ENCODE data around the gene CHAF1A. TPM values are rescaled to one million over a fixed set of nuclear protein-coding genes. Genes with fewer than 3 reads are reported as not detected.
A peak's percentile ranks its signal among the peaks of the same experiment; 100 is the strongest.

Gene CHAF1A
- total RNA-seq, 2 donors from 2014 or later: 25.5 to 33.4 TPM

- no peaks in the 10 kb centered on the region for H3K27me3 Mint-ChIP-seq
- ATAC-seq: peak; percentile 98
- peak; percentile 95 to 98 (median 98) for DNase-seq
- no peaks in the 10 kb centered on the region for H3K9me3 ChIP-seq (ENCODE audit: control insufficient read depth, low read length, poor library complexity, severe bottlenecking)
- peak within 1 kb of the TSS; percentile 97 for H3K4me3 Mint-ChIP-seq
- H3K36me3 Mint-ChIP-seq (ENCODE audit: low read depth): peaks cover 2% of the 10 kb centered on the region
- H3K27ac Mint-ChIP-seq: peak within 1 kb of the TSS; percentile 96
- H3K4me1 Mint-ChIP-seq: peaks cover 19% of the 10 kb centered on the region
These were observed 55.4 kb downstream of the CHAF1A start, which contains the start of gene UBXN6 for GRCh38 chr19:4457654-4458395. UBXN6 (minus strand) TSS chr19:4457794; CDS start chr19:4457697, 97 bp downstream.

GRCh38 chr19:4464815-4465581 lies 62.6 kb downstream of the CHAF1A start:
- no peak for DNase-seq
- no peaks in the 10 kb centered on the region for H3K36me3 Mint-ChIP-seq (ENCODE audit: low read depth)
- H3K27ac Mint-ChIP-seq: no peak overlapping the region
- no peak overlapping the region for H3K4me3 Mint-ChIP-seq
- no peaks in the 10 kb centered on the region for H3K27me3 Mint-ChIP-seq
- H3K9me3 ChIP-seq (ENCODE audit: control insufficient read depth, low read length, poor library complexity, severe bottlenecking): no peaks in the 10 kb centered on the region
- no peak for ATAC-seq
- peaks cover 2% of the 10 kb centered on the region for H3K4me1 Mint-ChIP-seq

DNA sequence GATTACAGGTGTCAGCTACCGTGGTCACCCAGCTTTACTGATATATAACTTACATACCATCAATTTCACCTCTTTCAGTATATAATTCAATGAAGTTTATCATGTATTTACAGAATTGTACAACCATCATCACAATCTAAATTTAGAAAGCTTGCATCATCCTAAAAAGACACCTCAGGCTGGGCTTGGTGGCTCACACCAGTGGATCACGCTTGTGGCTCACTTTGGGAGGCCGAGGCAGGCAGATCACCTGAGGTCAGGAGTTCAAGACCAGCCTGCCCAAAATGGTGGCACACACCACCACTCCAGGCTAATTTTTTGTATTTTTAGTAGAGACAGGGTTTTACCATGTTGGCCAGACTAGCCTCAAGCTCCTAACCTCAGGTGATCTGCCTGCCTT lies 65.4 kb downstream of the CHAF1A start:
- ATAC-seq (no peak), DNase-seq (no peak)
- no peak overlapping the region for H3K27ac Mint-ChIP-seq
- peaks cover 7% of the 10 kb centered on the region for H3K4me1 Mint-ChIP-seq
- no peaks in the 10 kb centered on the region for H3K36me3 Mint-ChIP-seq (ENCODE audit: low read depth)
- no peaks in the 10 kb centered on the region for H3K9me3 ChIP-seq (ENCODE audit: control insufficient read depth, low read length, poor library complexity, severe bottlenecking)
- no peaks in the 10 kb centered on the region for H3K27me3 Mint-ChIP-seq
- no peak overlapping the region for H3K4me3 Mint-ChIP-seq

GRCh38 chr19:4471403-4472173 lies 69.1 kb downstream of the CHAF1A start:
- H3K4me1 Mint-ChIP-seq: peaks cover 24% of the 10 kb centered on the region
- DNase-seq (peak; percentile 86 to 97 (median 94)), ATAC-seq (peak; percentile 86)
- no peaks in the 10 kb centered on the region for H3K27me3 Mint-ChIP-seq
- H3K4me3 Mint-ChIP-seq: no peak overlapping the region
- H3K9me3 ChIP-seq (ENCODE audit: control insufficient read depth, low read length, poor library complexity, severe bottlenecking): no peaks in the 10 kb centered on the region
- peaks cover 2% of the 10 kb centered on the region for H3K36me3 Mint-ChIP-seq (ENCODE audit: low read depth)
- no peak overlapping the region for H3K27ac Mint-ChIP-seq

- Mint-ChIP-seq H3K27me3 (no peaks in the 10 kb centered on the region), H3K36me3 (ENCODE audit: low read depth) (peaks cover 2% of the 10 kb centered on the region), H3K27ac (no peak within 1 kb of the TSS), H3K4me1 (peaks cover 26% of the 10 kb centered on the region), H3K4me3 (peak within 1 kb of the TSS; percentile 86)
- H3K9me3 ChIP-seq (ENCODE audit: control insufficient read depth, low read length, poor library complexity, severe bottlenecking): no peaks in the 10 kb centered on the region
- DNase-seq: peak in 1 of 3 donors; percentile 96
- no peak for ATAC-seq
These were observed 69.9 kb downstream of the CHAF1A start, which contains the start of gene HDGFL2 for GRCh38 chr19:4472174-4472974. HDGFL2 (plus strand) TSS chr19:4472297; CDS start chr19:4472351, 54 bp downstream.

- no peaks in the 10 kb centered on the region for H3K9me3 ChIP-seq (ENCODE audit: control insufficient read depth, low read length, poor library complexity, severe bottlenecking)
- Mint-ChIP-seq H3K27me3 (no peaks in the 10 kb centered on the region), H3K36me3 (ENCODE audit: low read depth) (peaks cover 2% of the 10 kb centered on the region), H3K4me1 (peaks cover 26% of the 10 kb centered on the region), H3K4me3 (peak overlapping the region; percentile 86), H3K27ac (no peak overlapping the region)
- ATAC-seq: no peak
- no peak for DNase-seq
These were observed 70.7 kb downstream of the CHAF1A start for GRCh38 chr19:4473011-4473762.

- Mint-ChIP-seq H3K4me3 (peak overlapping the region; percentile 86), H3K4me1 (peaks cover 26% of the 10 kb centered on the region), H3K36me3 (ENCODE audit: low read depth) (peaks cover 2% of the 10 kb centered on the region), H3K27me3 (no peaks in the 10 kb centered on the region), H3K27ac (peak overlapping the region; percentile 54)
- DNase-seq (no peak), ATAC-seq (no peak)
- no peaks in the 10 kb centered on the region for H3K9me3 ChIP-seq (ENCODE audit: control insufficient read depth, low read length, poor library complexity, severe bottlenecking)
These were observed 71.5 kb downstream of the CHAF1A start for GRCh38 chr19:4473763-4474513.

DNA sequence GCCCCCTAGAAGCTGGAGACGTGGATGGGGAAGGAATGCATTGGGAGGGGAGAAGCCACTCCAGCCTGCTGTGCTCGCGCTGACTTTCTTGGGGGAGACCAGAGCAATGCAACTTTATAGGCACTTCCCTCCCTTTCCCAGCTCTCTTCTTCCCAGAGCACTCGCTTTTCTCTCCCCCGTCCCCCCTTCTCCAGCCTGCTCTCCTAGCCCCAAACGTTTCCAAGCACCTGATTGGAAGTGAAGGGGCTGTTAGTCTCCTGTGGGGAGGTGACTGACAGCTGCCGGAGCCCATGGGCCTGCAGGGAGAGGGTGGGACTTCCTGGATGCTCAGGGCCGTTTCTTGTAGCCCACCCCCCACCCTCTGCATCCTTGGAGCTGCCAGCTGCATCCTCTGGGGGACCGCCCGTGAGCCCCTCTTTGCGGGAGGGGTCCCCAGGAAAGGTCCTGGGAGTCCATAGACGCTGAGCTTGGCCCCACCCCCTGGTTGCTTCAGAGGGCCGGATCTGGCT lies 72.1 kb downstream of the CHAF1A start:
- DNase-seq: no peak
- Mint-ChIP-seq H3K36me3 (ENCODE audit: low read depth) (peaks cover 2% of the 10 kb centered on the region), H3K27ac (peak overlapping the region; percentile 54), H3K4me1 (peaks cover 25% of the 10 kb centered on the region), H3K27me3 (no peaks in the 10 kb centered on the region), H3K4me3 (peak overlapping the region; percentile 86)
- no peaks in the 10 kb centered on the region for H3K9me3 ChIP-seq (ENCODE audit: control insufficient read depth, low read length, poor library complexity, severe bottlenecking)
- ATAC-seq: no peak

- no peak for DNase-seq
- H3K27ac Mint-ChIP-seq: peak overlapping the region; percentile 8
- no peaks in the 10 kb centered on the region for H3K27me3 Mint-ChIP-seq
- H3K4me3 Mint-ChIP-seq: no peak overlapping the region
- peaks cover 19% of the 10 kb centered on the region for H3K4me1 Mint-ChIP-seq
- no peaks in the 10 kb centered on the region for H3K9me3 ChIP-seq (ENCODE audit: control insufficient read depth, low read length, poor library complexity, severe bottlenecking)
- H3K36me3 Mint-ChIP-seq (ENCODE audit: low read depth): peaks cover 2% of the 10 kb centered on the region
- ATAC-seq: no peak
These were observed 74.8 kb downstream of the CHAF1A start for GRCh38 chr19:4477034-4477801.

- Mint-ChIP-seq H3K36me3 (ENCODE audit: low read depth) (peaks cover 5% of the 10 kb centered on the region), H3K27ac (no peak overlapping the region), H3K4me1 (no peaks in the 10 kb centered on the region), H3K27me3 (no peaks in the 10 kb centered on the region), H3K4me3 (no peak overlapping the region)
- DNase-seq: no peak
- no peak for ATAC-seq
- H3K9me3 ChIP-seq (ENCODE audit: control insufficient read depth, low read length, poor library complexity, severe bottlenecking): no peaks in the 10 kb centered on the region
These were observed 80.4 kb downstream of the CHAF1A start for GRCh38 chr19:4482721-4483364.

All from T-helper 17 cell (primary cell).